Coronary artery (tissue), 2 donors: Measurements from ENCODE around the gene TOMM20.

Experiments used
- DNase-seq: peaks from one replicate; pipeline ENCODE4 v3.0.0-alpha.2; 2017; ENCODE audit warnings: low spot score
- H3K27ac ChIP-seq, 2 donors: fragments of 200-600 bp; sonication (generic); one replicate each; pipeline ENCODE4 v1.5.1; 2016 to 2019
- H3K4me3 ChIP-seq: fragments of 200-600 bp; sonication (generic); 2 replicates; pipeline ENCODE4 v1.5.1; 2016; ENCODE audit warnings: mild to moderate bottlenecking, moderate library complexity
- TF ChIP-seq, protein P1 (sequence below): fragments of 200-600 bp; sonication (generic); IDR thresholded peaks from one replicate; pipeline ENCODE4 v1.5.1; 2019; ENCODE audit warnings: antibody characterized with exemption

The TOMM20 gene

GRCh38 chr1:235112297-235113182 is 16.1 kb downstream of the TOMM20 start:
- no peak overlapping the region for H3K27ac ChIP-seq
- TF ChIP-seq, protein P1, sequence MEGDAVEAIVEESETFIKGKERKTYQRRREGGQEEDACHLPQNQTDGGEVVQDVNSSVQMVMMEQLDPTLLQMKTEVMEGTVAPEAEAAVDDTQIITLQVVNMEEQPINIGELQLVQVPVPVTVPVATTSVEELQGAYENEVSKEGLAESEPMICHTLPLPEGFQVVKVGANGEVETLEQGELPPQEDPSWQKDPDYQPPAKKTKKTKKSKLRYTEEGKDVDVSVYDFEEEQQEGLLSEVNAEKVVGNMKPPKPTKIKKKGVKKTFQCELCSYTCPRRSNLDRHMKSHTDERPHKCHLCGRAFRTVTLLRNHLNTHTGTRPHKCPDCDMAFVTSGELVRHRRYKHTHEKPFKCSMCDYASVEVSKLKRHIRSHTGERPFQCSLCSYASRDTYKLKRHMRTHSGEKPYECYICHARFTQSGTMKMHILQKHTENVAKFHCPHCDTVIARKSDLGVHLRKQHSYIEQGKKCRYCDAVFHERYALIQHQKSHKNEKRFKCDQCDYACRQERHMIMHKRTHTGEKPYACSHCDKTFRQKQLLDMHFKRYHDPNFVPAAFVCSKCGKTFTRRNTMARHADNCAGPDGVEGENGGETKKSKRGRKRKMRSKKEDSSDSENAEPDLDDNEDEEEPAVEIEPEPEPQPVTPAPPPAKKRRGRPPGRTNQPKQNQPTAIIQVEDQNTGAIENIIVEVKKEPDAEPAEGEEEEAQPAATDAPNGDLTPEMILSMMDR = no peak
- no peak for DNase-seq
- no peak overlapping the region for H3K4me3 ChIP-seq

DNA sequence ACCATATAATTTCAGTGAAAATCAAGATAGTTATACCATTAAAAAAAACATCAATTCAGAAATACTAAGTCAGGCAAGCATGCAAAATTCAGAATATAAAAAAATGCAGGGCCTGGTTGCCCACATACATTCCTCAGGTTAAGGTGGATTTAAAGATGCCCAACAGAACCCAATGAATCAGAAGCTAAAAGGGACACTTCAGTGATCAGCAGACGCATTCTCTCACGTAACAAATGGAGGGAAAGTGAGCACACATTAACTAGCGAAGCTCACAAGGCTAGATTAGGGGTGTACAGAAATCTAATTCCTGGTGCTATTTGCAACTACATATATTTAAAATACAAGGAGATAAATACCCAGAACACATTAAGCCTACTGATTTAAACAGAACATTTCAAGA is 17.5 kb downstream of the TOMM20 start:
- H3K4me3 ChIP-seq = no peak overlapping the region
- no peak overlapping the region for H3K27ac ChIP-seq
- TF ChIP-seq, protein P1 = no peak
- no peak for DNase-seq

GRCh38 chr1:235108876-235109275 is 19.8 kb downstream of the TOMM20 start:
- H3K4me3 ChIP-seq = no peak overlapping the region
- DNase-seq = no peak
- TF ChIP-seq, protein P1 = no peak
- H3K27ac ChIP-seq = no peak overlapping the region

- no peak for DNase-seq
- TF ChIP-seq, protein P1 = no peak
- H3K27ac ChIP-seq = no peak overlapping the region
These were observed 20.4 kb downstream of the TOMM20 start for GRCh38 chr1:235108185-235108593.

DNA sequence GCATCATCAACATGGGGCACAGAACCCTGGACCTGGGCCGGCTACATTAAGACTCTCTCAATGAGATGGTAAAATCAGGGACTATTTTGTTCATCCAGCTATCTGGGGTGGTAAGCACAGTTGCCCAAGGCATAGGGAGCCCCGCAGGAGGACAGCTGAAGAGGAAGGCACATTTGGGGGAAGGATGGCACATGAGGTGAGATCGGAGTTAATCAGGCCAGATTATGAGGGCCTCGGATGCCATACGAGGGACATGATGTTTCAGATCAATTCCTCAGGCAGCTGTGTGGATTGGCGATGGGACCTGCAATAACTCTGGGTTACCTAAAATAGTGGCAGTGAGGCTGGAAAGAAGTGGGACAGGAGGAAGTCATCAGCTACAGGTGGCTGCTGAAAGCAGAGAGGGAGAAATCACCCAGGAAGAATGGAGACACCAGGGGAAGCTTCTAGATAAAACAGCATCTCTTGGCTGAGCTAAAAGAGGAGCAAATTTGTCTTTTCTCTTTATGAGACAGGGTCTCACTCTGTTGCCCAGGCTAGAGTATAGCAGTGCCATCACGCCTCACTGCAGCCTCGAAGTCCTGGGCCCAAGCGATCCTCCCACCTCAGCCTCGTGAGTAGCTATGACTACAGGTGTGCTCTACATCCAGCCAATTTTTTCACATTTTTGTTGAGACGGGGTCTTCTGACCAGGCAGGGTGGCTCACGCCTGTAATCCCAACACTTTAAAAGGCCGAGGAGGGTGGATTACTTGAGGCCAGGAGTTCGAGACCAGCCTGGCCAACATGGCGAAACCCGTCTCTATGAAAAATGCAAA is 21.1 kb downstream of the TOMM20 start:
- Histone ChIP-seq H3K4me3 (no peak overlapping the region), H3K27ac (no peak overlapping the region)
- no peak for DNase-seq
- TF ChIP-seq, protein P1 = no peak

More at GRCh38 chr1:235108185-235108593, 20.4 kb downstream of the TOMM20 start:
- H3K4me3 ChIP-seq = no peak overlapping the region

GRCh38 chr1:235106457-235106856 is 22.2 kb downstream of the TOMM20 start:
- Histone ChIP-seq H3K27ac (no peak overlapping the region), H3K4me3 (no peak overlapping the region)
- no peak for DNase-seq
- TF ChIP-seq, protein P1 = no peak
